BLaER1 treated with 17β-estradiol and CSF1 and Interleukin-3, amounts not matched to agents 10 nM and 100 nM (cell line): Measurements from ENCODE around the gene SV2B.

Experiments used
- H3K27ac ChIP-seq, 11 experiments: shearing (Covaris generic); formaldehyde crosslinking; 2 replicates each; pipeline ENCODE4 v1.8.1; 2022
- H3K27me3 ChIP-seq, 11 experiments: shearing (Covaris generic); formaldehyde crosslinking; 2 replicates each; pipeline ENCODE4 v1.8.1; 2022
- H3K36me3 ChIP-seq, 11 experiments: shearing (Covaris generic); formaldehyde crosslinking; 2 replicates each; pipeline ENCODE4 v1.8.1; 2022
- H3K4me1 ChIP-seq, 10 experiments: shearing (Covaris generic); formaldehyde crosslinking; 2 replicates each; pipeline ENCODE4 v1.8.1; 2022
- H3K4me2 ChIP-seq, 11 experiments: shearing (Covaris generic); formaldehyde crosslinking; 2 replicates each; pipeline ENCODE4 v1.8.1; 2022
- H3K4me3 ChIP-seq, 10 experiments: shearing (Covaris generic); formaldehyde crosslinking; 2 replicates each; pipeline ENCODE4 v1.8.1; 2022
- H3K9ac ChIP-seq, 11 experiments: shearing (Covaris generic); formaldehyde crosslinking; 2 replicates each; pipeline ENCODE4 v1.8.1; 2022
- H3K9me3 ChIP-seq, 11 experiments: shearing (Covaris generic); formaldehyde crosslinking; replicated peaks in 1 of 11; 2 replicates each; pipeline ENCODE4 v1.8.1; 2022
- H4K20me1 ChIP-seq, 11 experiments: shearing (Covaris generic); formaldehyde crosslinking; 2 replicates each; pipeline ENCODE4 v1.8.1; 2022
- Cebpa-rat ChIP-seq, 11 experiments: shearing (Covaris generic); IDR thresholded peaks; 2 replicates each; pipeline ENCODE4 v1.8.1; 2022

The SV2B gene

GRCh38 chr15:91237445-91237844 is 137.4 kb downstream of the SV2B start:
- Histone ChIP-seq H3K9me3 (0 out of 22 replicates have a peak, but pooled peaks cover 0 to 5% (median 0%) of the 10 kb centered on the region in 11 experiments), H3K27ac (peak overlapping the region in 1 of 11 experiments; percentile 49; a peak in 3 of 22 replicates), H3K27me3 (no peaks in the 10 kb centered on the region), H4K20me1 (no peaks in the 10 kb centered on the region), H3K36me3 (no peaks in the 10 kb centered on the region), H3K9ac (no peak overlapping the region), H3K4me2 (peak overlapping the region in 3 of 11 experiments; percentile 49 to 89 (median 80); a peak in 6 of 22 replicates), H3K4me3 (0 out of 20 replicates have a peak overlapping the region, but pooled peaks of 1 of the 10 experiments have one; percentile 10), H3K4me1 (peaks cover 0 to 37% (median 0%) of the 10 kb centered on the region in 10 experiments; a peak in 6 of 20 replicates)
- TF ChIP-seq Cebpa-rat (IDR thresholded peaks at IDR 0.05): no peak

GRCh38 chr15:91238644-91239425 is 138.8 kb downstream of the SV2B start:
- Histone ChIP-seq H3K4me2 (peak overlapping the region in 3 of 11 experiments; percentile 49 to 89 (median 80); a peak in 6 of 22 replicates), H3K36me3 (no peaks in the 10 kb centered on the region), H4K20me1 (no peaks in the 10 kb centered on the region), H3K27ac (no peak overlapping the region), H3K4me3 (no peak overlapping the region), H3K9me3 (no peaks in the 10 kb centered on the region), H3K4me1 (peaks cover 0 to 40% (median 0%) of the 10 kb centered on the region in 10 experiments; a peak in 7 of 20 replicates), H3K9ac (no peak overlapping the region), H3K27me3 (no peaks in the 10 kb centered on the region)
- no peak for TF ChIP-seq Cebpa-rat (IDR thresholded peaks at IDR 0.05)

- H3K27ac ChIP-seq: no peak overlapping the region
- H3K4me3 ChIP-seq: no peak overlapping the region
- H3K27me3 ChIP-seq: no peaks in the 10 kb centered on the region
- no peaks in the 10 kb centered on the region for H4K20me1 ChIP-seq
- H3K36me3 ChIP-seq: no peaks in the 10 kb centered on the region
- H3K4me2 ChIP-seq: 0 out of 22 replicates have a peak overlapping the region, but pooled peaks of 2 of the 11 experiments have one; percentile 7 to 25
- peaks cover 0 to 8% (median 0%) of the 10 kb centered on the region in 11 experiments; a peak in 2 of 22 replicates for H3K9me3 ChIP-seq
- no peak for TF ChIP-seq Cebpa-rat (IDR thresholded peaks at IDR 0.05)
- peaks cover 0 to 25% (median 0%) of the 10 kb centered on the region in 10 experiments; a peak in 7 of 20 replicates for H3K4me1 ChIP-seq
- H3K9ac ChIP-seq: no peak overlapping the region
Measured at GRCh38 chr15:91243826-91244225, 143.8 kb downstream of the SV2B start.

- Histone ChIP-seq H3K9ac (no peak overlapping the region), H4K20me1 (no peaks in the 10 kb centered on the region), H3K4me1 (peaks cover 0 to 18% (median 0%) of the 10 kb centered on the region in 10 experiments; a peak in 5 of 20 replicates), H3K4me2 (no peak overlapping the region), H3K27ac (no peak overlapping the region), H3K9me3 (peaks cover 0 to 8% (median 0%) of the 10 kb centered on the region in 11 experiments; a peak in 2 of 22 replicates), H3K27me3 (no peaks in the 10 kb centered on the region), H3K4me3 (no peak overlapping the region), H3K36me3 (no peaks in the 10 kb centered on the region)
- TF ChIP-seq Cebpa-rat (IDR thresholded peaks at IDR 0.05): no peak
Measured at GRCh38 chr15:91244919-91245318, 144.9 kb downstream of the SV2B start.

GRCh38 chr15:91246998-91247397 is 146.9 kb downstream of the SV2B start:
- no peak overlapping the region for H3K27ac ChIP-seq
- peak overlapping the region in 2 of 11 experiments; percentile 28 to 47; a peak in 2 of 22 replicates for H3K4me2 ChIP-seq
- no peaks in the 10 kb centered on the region for H4K20me1 ChIP-seq
- H3K36me3 ChIP-seq: no peaks in the 10 kb centered on the region
- no peak overlapping the region for H3K9ac ChIP-seq
- no peak for TF ChIP-seq Cebpa-rat (IDR thresholded peaks at IDR 0.05)
- peaks cover 0 to 8% (median 0%) of the 10 kb centered on the region in 11 experiments; a peak in 2 of 22 replicates for H3K9me3 ChIP-seq
- no peak overlapping the region for H3K4me3 ChIP-seq
- H3K27me3 ChIP-seq: no peaks in the 10 kb centered on the region
- H3K4me1 ChIP-seq: peaks cover 0 to 18% (median 0%) of the 10 kb centered on the region in 10 experiments; a peak in 5 of 20 replicates

- Histone ChIP-seq H3K27me3 (no peaks in the 10 kb centered on the region), H3K4me2 (no peak overlapping the region), H3K4me3 (no peak overlapping the region), H3K9ac (no peak overlapping the region), H3K9me3 (peaks cover 0 to 7% (median 0%) of the 10 kb centered on the region in 11 experiments; a peak in 2 of 22 replicates), H3K4me1 (peaks cover 0 to 27% (median 0%) of the 10 kb centered on the region in 10 experiments; a peak in 4 of 20 replicates), H4K20me1 (no peaks in the 10 kb centered on the region), H3K36me3 (no peaks in the 10 kb centered on the region), H3K27ac (no peak overlapping the region)
- no peak for TF ChIP-seq Cebpa-rat (IDR thresholded peaks at IDR 0.05)
Measured at GRCh38 chr15:91249591-91249990, 149.5 kb downstream of the SV2B start.

GRCh38 chr15:91252322-91252721 is 152.3 kb downstream of the SV2B start:
- no peaks in the 10 kb centered on the region for H4K20me1 ChIP-seq
- no peak overlapping the region for H3K4me2 ChIP-seq
- H3K9ac ChIP-seq: no peak overlapping the region
- peaks cover 0 to 14% (median 0%) of the 10 kb centered on the region in 10 experiments; a peak in 4 of 20 replicates for H3K4me1 ChIP-seq
- no peaks in the 10 kb centered on the region for H3K27me3 ChIP-seq
- no peaks in the 10 kb centered on the region for H3K36me3 ChIP-seq
- H3K27ac ChIP-seq: no peak overlapping the region
- H3K9me3 ChIP-seq: no peaks in the 10 kb centered on the region
- H3K4me3 ChIP-seq: no peak overlapping the region
- TF ChIP-seq Cebpa-rat (IDR thresholded peaks at IDR 0.05): no peak

- no peaks in the 10 kb centered on the region for H4K20me1 ChIP-seq
- no peaks in the 10 kb centered on the region for H3K9me3 ChIP-seq
- no peak overlapping the region for H3K4me3 ChIP-seq
- no peak overlapping the region for H3K4me2 ChIP-seq
- H3K9ac ChIP-seq: no peak overlapping the region
- H3K27ac ChIP-seq: no peak overlapping the region
- H3K4me1 ChIP-seq: peaks cover 0 to 18% (median under 1%) of the 10 kb centered on the region in 10 experiments; a peak in 6 of 20 replicates
- H3K36me3 ChIP-seq: no peaks in the 10 kb centered on the region
- TF ChIP-seq Cebpa-rat (IDR thresholded peaks at IDR 0.05): no peak
- no peaks in the 10 kb centered on the region for H3K27me3 ChIP-seq
Measured at GRCh38 chr15:91252756-91253155, 152.7 kb downstream of the SV2B start.

GRCh38 chr15:91253605-91254004 is 153.5 kb downstream of the SV2B start:
- no peaks in the 10 kb centered on the region for H3K36me3 ChIP-seq
- no peak overlapping the region for H3K9ac ChIP-seq
- H3K27me3 ChIP-seq: no peaks in the 10 kb centered on the region
- no peaks in the 10 kb centered on the region for H4K20me1 ChIP-seq
- no peaks in the 10 kb centered on the region for H3K9me3 ChIP-seq
- no peak overlapping the region for H3K4me3 ChIP-seq
- H3K4me2 ChIP-seq: 0 out of 22 replicates have a peak overlapping the region, but pooled peaks of 2 of the 11 experiments have one; percentile 2 to 10
- no peak for TF ChIP-seq Cebpa-rat (IDR thresholded peaks at IDR 0.05)
- no peak overlapping the region for H3K27ac ChIP-seq
- H3K4me1 ChIP-seq: peaks cover 2 to 26% (median 8%) of the 10 kb centered on the region in 10 experiments; a peak in 16 of 20 replicates
